Hematopoietic multipotent progenitor cell (in vitro differentiated cells): ENCODE measurements around the gene GATM. TPM values are rescaled to one million over a fixed set of nuclear protein-coding genes. Genes with fewer than 3 reads are reported as not detected.

Experiments used
- small RNA-seq: library from RNA; depleted of rRNA; stranded (forward); fragments of <200 nt; gene quantifications from one replicate; pipeline ENCODE3, GENCODE V24; 2012
- total RNA-seq: library from RNA; depleted of rRNA; stranded (reverse); fragments of >200 nt; gene quantifications from one replicate; pipeline ENCODE4 v1.2.3, GENCODE V29; 2012

The GATM gene
- total RNA-seq, 1 donor, result 23.2 TPM

Small RNA genes within 50 kb of the gene (small RNA-seq; reads per million reads assigned to genes)
- not detected for gene RNU6-953P

Other genes starting within 250 kb of the GATM start
- gene DUOXA1, start 248.7 kb downstream of the GATM start, total RNA-seq, result under 0.01 TPM
- gene DUOX1, start 248.6 kb downstream of the GATM start, total RNA-seq, result under 0.01 TPM
- 24.5 TPM for gene SHF, start 190.6 kb downstream of the GATM start, total RNA-seq
- gene SLC28A2, start 126.3 kb downstream of the GATM start, total RNA-seq, result not detected
- gene SLC30A4, start 144.2 kb upstream of the GATM start, total RNA-seq, result 1.6 TPM
- gene BLOC1S6, start 208.8 kb upstream of the GATM start, total RNA-seq, result 34.2 TPM